Subcutaneous preadipocyte (primary cell): ENCODE data around the gene BTBD2. TPM values are rescaled to one million over a fixed set of nuclear protein-coding genes. Genes with fewer than 3 reads are reported as not detected.

ENCODE experiments used
- small RNA-seq: library from RNA; depleted of rRNA; stranded (forward); fragments of <200 nt; gene quantifications from one replicate; pipeline ENCODE3, GENCODE V24; 2012
- total RNA-seq: library from RNA; depleted of rRNA; stranded (reverse); fragments of >200 nt; gene quantifications from 2 replicates; pipeline ENCODE4 v1.2.3, GENCODE V29; 2012

The BTBD2 gene
- total RNA-seq, result 74.7 and 88.6 TPM in 2 replicates

DNA sequence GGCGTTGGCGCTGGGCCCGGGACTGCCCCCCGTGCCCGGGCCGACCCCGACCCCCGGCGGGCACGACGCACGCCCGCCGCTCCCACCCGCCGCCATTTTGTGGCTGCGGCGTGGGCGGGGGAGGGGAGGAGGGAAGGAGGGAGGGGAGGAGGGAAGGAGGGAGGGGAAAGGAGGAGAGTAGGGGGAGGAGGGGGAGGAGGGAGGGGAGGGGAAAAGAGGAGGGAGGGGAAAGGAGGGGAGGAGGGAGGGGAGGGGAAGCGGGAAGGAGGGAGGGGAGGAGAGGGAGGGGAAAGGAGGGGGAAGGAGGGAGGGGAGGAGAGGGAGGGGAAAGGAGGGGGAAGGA is at the start of gene BTBD2:
Gene BTBD2 (minus strand): TSS at position 107 of the 343 bp plus-strand sequence. CDS start 11 bp downstream, at position 96.

DNA sequence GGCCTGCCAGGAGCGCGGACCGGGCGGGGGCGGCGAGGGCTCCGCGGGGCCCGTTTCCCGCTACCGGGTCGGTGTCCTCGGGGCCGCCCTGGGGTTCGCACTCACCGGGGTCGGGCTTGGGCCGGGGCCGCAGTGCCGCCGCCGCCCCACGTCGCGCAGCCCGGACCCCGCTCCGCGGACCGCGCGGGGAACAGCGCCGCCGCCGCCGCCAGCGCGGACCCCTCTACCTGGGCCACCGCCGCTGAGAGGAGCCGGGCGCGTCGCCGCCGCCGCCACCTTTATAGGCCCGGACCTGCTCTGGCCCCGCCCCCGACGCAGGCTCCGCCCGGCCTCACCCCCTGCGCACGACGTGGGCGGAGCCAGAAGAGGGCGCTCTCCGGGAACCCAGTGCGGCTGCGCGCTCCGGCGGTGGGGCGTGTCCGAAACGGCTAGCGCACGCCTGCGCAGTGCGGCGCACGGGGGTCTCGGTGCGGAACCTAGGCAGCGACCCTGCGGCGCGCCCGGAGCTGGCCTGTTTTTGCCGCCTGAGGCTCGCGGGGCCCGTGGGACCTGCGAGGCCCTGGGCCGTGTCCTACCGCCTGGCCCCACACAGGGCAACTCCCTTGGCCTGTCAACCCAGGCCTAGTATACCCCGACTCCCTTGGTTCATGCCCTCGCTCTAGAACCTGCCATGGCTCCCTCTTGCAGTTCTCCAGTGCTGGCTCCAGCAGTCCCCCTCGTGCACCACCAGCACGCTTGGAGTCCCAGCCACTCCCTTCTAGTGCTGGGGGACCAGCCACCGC is 35.7 kb upstream of the BTBD2 start, which contains the start of gene MKNK2:
Gene MKNK2 (minus strand): TSS at position 254 of the 782 bp plus-strand sequence. CDS start 393 bp downstream, outside the sequence.

DNA sequence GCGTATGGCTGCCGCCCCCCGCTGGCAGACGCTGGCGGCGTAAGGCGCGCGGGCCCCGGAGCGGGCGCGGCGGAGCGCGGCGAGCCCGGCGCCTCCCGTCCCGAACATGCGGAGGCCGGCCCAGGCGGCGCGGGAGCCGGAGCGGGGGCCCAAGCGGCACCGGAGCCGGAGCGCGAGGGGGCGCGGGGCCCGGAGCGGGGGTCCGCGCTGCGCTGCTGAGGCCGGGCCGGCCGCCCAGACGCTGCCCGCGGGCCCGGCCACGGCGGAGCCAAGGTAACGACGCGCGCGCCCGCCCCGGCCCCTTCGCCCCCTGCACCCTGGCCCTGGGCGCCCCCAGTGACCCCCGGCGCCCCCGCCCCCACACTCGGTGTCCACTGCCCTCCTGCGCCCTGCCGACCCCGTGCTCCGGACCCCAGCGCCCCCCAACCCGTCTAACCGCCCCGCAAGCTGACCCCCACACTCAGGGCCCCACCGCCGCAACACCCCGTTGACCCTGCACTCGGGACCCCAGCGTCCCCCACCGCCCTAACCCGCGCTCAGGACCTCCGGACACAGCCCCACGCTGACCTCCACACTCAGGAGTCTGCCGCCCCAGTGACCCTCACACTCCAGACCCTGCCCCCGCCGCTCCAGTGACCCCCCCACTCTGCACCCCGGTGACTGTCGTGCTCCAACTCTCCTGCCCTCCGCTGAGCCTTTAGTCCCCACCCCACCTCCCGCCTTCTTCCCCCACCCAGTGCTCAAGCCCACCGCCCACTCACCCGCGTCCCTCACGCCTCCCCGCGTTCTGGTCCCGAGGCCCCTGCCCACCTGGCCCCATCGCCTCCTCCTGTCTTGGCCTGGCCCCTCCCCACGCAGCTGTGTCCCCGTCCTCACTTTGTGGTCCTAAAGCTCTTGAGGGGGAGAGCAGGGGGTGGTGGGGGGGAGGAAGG is 74.1 kb downstream of the BTBD2 start, which contains the start of gene CSNK1G2:
Gene CSNK1G2 (plus strand): TSS at position 27 of the 932 bp plus-strand sequence. CDS start 28,601 bp downstream, outside the sequence.

Small RNAs within 50 kb of the gene (small RNA-seq; reads per million reads assigned to genes)
- not detected for gene AC007136.1

Other genes with a start within 250 kb of the BTBD2 start
- gene ATP8B3, start 203.4 kb downstream of the BTBD2 start, total RNA-seq, result 1.8 and 2.0 TPM in 2 replicates
- gene REXO1, start 167.2 kb downstream of the BTBD2 start, total RNA-seq, result 13.9 and 25.7 TPM in 2 replicates
- 6.6 and 11.7 TPM in 2 replicates for gene KLF16, start 152.1 kb downstream of the BTBD2 start, total RNA-seq
- gene ABHD17A, start 130.2 kb downstream of the BTBD2 start, total RNA-seq, result 58.4 and 64.3 TPM in 2 replicates
- gene ADAT3, start 110.3 kb downstream of the BTBD2 start, total RNA-seq, result 2.6 and 5.1 TPM in 2 replicates
- gene SCAMP4, start 110.3 kb downstream of the BTBD2 start, total RNA-seq, result 47.8 and 48.3 TPM in 2 replicates
- gene CSNK1G2, start 74.5 kb downstream of the BTBD2 start, total RNA-seq, result 63.2 and 95.8 TPM in 2 replicates
- 84.5 and 103 TPM in 2 replicates for gene MKNK2, start 35.5 kb upstream of the BTBD2 start, total RNA-seq
- gene MOB3A, start 80.6 kb upstream of the BTBD2 start, total RNA-seq, result 42.3 and 79.2 TPM in 2 replicates
- gene IZUMO4, start 81.2 kb upstream of the BTBD2 start, total RNA-seq, result 2.2 and 2.5 TPM in 2 replicates
- gene AP3D1, start 135.9 kb upstream of the BTBD2 start, total RNA-seq, result 123 and 169 TPM in 2 replicates
- 11.4 and 28.9 TPM in 2 replicates for gene DOT1L, start 148.2 kb upstream of the BTBD2 start, total RNA-seq
- gene PLEKHJ1, start 220.6 kb upstream of the BTBD2 start, total RNA-seq, result 46.7 TPM in 2 replicates
- gene SF3A2, start 221.1 kb upstream of the BTBD2 start, total RNA-seq, result 30.9 and 32.1 TPM in 2 replicates
- 0.37 and 2.0 TPM in 2 replicates for gene AMH, start 233.6 kb upstream of the BTBD2 start, total RNA-seq
- gene JSRP1, start 240.7 kb upstream of the BTBD2 start, total RNA-seq, result not detected in 2 replicates